Astrocyte of the spinal cord (primary cell): ENCODE data around the gene MAP10.
A peak's percentile ranks its signal among the peaks of the same experiment; 100 is the strongest.

ENCODE experiments used
- DNase-seq: peaks from one replicate; pipeline ENCODE4 v3.0.0; 2011; ENCODE audit warnings: low read depth, low spot score
- H3K4me3 ChIP-seq: 2 replicates; pipeline ENCODE4 v1.5.1; 2011; ENCODE audit warnings: low read depth, mild to moderate bottlenecking, low read length, moderate library complexity
- CTCF ChIP-seq: IDR thresholded peaks from 2 replicates; pipeline ENCODE4 v1.5.1; 2012; ENCODE audit warnings: low read depth, mild to moderate bottlenecking, low read length, inconsistent platforms
- in situ Hi-C: cut with HindIII; loops from 2 replicates; pipeline ENCODE4 v1.10.0; 2017; ENCODE audit warnings: low sequenced_read_pairs

The MAP10 gene

GRCh38 chr1:232797856-232798510, 7.2 kb upstream of the MAP10 start:
- TF ChIP-seq CTCF: no peak
- in situ Hi-C loops: no loop called here
- no peak overlapping the region for H3K4me3 ChIP-seq
- DNase-seq: no peak

GRCh38 chr1:232798920-232799319, 6.3 kb upstream of the MAP10 start:
- DNase-seq: no peak
- TF ChIP-seq CTCF: no peak
- in situ Hi-C loops: no loop called here
- no peak overlapping the region for H3K4me3 ChIP-seq

GRCh38 chr1:232806186-232806510, 932 bp downstream of the MAP10 start:
- in situ Hi-C loops: no loop called here
- H3K4me3 ChIP-seq: peak overlapping the region; percentile 60
- no peak for DNase-seq
- no peak for TF ChIP-seq CTCF

- in situ Hi-C loops: no loop called here
- TF ChIP-seq CTCF: no peak
- H3K4me3 ChIP-seq: no peak overlapping the region
- no peak for DNase-seq
Measured at GRCh38 chr1:232810856-232811255, 5.6 kb downstream of the MAP10 start.

- no peak for DNase-seq
- no peak for TF ChIP-seq CTCF
- no peak overlapping the region for H3K4me3 ChIP-seq
- in situ Hi-C loops: no loop called here
Measured at GRCh38 chr1:232812560-232812959, 7.3 kb downstream of the MAP10 start.

- no peak for DNase-seq
- TF ChIP-seq CTCF: no peak
- H3K4me3 ChIP-seq: no peak overlapping the region
- in situ Hi-C loops: no loop called here
Measured at GRCh38 chr1:232813097-232813496, 7.9 kb downstream of the MAP10 start.

- no peak for DNase-seq
- TF ChIP-seq CTCF: no peak
- in situ Hi-C loops: no loop called here
- no peak overlapping the region for H3K4me3 ChIP-seq
Measured at GRCh38 chr1:232813760-232814159, 8.5 kb downstream of the MAP10 start.
